ENCODE results near the gene DNAH14.
"Not testable (repeated sequence)": the region's sequence is repeated elsewhere in the genome, so short reads cannot be mapped to it uniquely, and the experiment has no call there.

DNA sequence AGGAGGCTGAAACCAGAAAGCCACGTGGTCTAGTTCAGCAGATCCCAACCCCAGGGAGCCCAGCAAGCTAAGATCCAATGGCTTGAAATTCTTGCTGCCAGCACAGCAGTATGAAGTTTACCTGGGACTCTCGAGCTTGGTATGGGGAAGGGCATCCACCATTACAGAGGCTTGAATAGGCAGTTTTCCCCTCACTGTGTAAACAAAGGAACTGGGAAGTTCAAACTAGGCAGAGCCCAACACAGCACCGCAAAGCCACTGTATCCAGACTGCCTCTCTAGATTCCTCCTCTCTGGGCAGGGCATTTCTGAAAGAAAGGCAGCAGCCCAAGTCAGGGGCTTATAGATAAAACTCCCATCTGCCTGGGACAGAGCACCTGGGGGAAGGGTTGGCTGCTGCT lies 280.7 kb downstream of the DNAH14 start:
- TF ChIP-seq POLR2A, CTCF (IDR thresholded peaks at IDR 0.05): not testable (repeated sequence)
